DOHH2 (cell line): Measurements from ENCODE around the gene CCL16.
A peak's percentile ranks its signal among the peaks of the same experiment; 100 is the strongest.

Experiments used
- H3F3A ChIP-seq: fragments of 200-600 bp; sonication (generic), shearing (Covaris generic); 2 replicates; pipeline ENCODE4 v1.6.0; 2016; ENCODE audit warnings: antibody characterized with exemption, mild to moderate bottlenecking; ENCODE audit not compliant: control insufficient read depth, insufficient read depth
- H3K27ac ChIP-seq: fragments of 200-600 bp; sonication (generic); 2 replicates; pipeline ENCODE4 v1.5.1; 2014; ENCODE audit warnings: low read depth, mild to moderate bottlenecking, low read length, moderate library complexity
- H3K27me3 ChIP-seq: fragments of 200-600 bp; sonication (generic); 2 replicates; pipeline ENCODE4 v1.6.1; 2014; ENCODE audit warnings: mild to moderate bottlenecking, low read length, mixed read lengths; ENCODE audit not compliant: control insufficient read depth
- H3K36me3 ChIP-seq: fragments of 200-600 bp; sonication (generic); 2 replicates; pipeline ENCODE4 v1.6.1; 2014; ENCODE audit warnings: mild to moderate bottlenecking, low read length, moderate library complexity, mixed read lengths; ENCODE audit not compliant: control insufficient read depth
- H3K4me1 ChIP-seq: fragments of 200-600 bp; sonication (generic); 2 replicates; pipeline ENCODE4 v1.6.1; 2014; ENCODE audit warnings: mild to moderate bottlenecking, low read length, mixed read lengths; ENCODE audit not compliant: control insufficient read depth
- H3K4me2 ChIP-seq: fragments of 200-600 bp; sonication (generic); 2 replicates; pipeline ENCODE4 v1.6.0; 2014; ENCODE audit warnings: mild to moderate bottlenecking, low read length, moderate library complexity
- H3K4me3 ChIP-seq: fragments of 200-600 bp; sonication (generic); 2 replicates; pipeline ENCODE4 v1.5.1; 2014; ENCODE audit warnings: mild to moderate bottlenecking, low read length, mixed read lengths
- H3K79me2 ChIP-seq: fragments of 200-600 bp; sonication (generic); 2 replicates; pipeline ENCODE4 v1.6.1; 2014; ENCODE audit warnings: mild to moderate bottlenecking, low read length, mixed read lengths; ENCODE audit not compliant: control insufficient read depth
- H3K9me2 ChIP-seq: fragments of 200-600 bp; sonication (generic); replicated peaks from 2 replicates; pipeline ENCODE4 v1.6.1; 2014; ENCODE audit warnings: mild to moderate bottlenecking, low read length, mixed read lengths; ENCODE audit not compliant: control insufficient read depth
- H3K9me3 ChIP-seq: fragments of 200-600 bp; sonication (generic); 2 replicates; pipeline ENCODE4 v1.6.1; 2014; ENCODE audit warnings: antibody characterized with exemption, low read length, mixed read lengths; ENCODE audit not compliant: control insufficient read depth, insufficient read depth
- H4K20me1 ChIP-seq: fragments of 200-600 bp; sonication (generic); 2 replicates; pipeline ENCODE4 v1.6.0; 2014; ENCODE audit warnings: low read depth, mild to moderate bottlenecking, antibody characterized with exemption, low read length, moderate library complexity; ENCODE audit not compliant: control insufficient read depth, insufficient read depth
- CTCF ChIP-seq: fragments of 200-600 bp; sonication (generic); IDR thresholded peaks from one replicate; pipeline ENCODE4 v1.5.1; 2014; ENCODE audit warnings: antibody characterized with exemption, mild to moderate bottlenecking, low read depth, low read length; ENCODE audit not compliant: poor library complexity, severe bottlenecking
- EZH2phosphoT487 ChIP-seq: fragments of 200-600 bp; sonication (generic); IDR thresholded peaks from 2 replicates; pipeline ENCODE4 v1.6.1; 2017; ENCODE audit warnings: borderline replicate concordance, mild to moderate bottlenecking, antibody characterized with exemption, low read length, moderate library complexity, mixed read lengths

The CCL16 gene

GRCh38 chr17:35948092-35948491 lies 33.2 kb downstream of the CCL16 start:
- Histone ChIP-seq H3K4me1 (no peaks in the 10 kb centered on the region), H3K9me2 (no peaks in the 10 kb centered on the region), H3F3A (no peaks in the 10 kb centered on the region), H3K27me3 (0 out of 2 replicates have a peak, but pooled peaks cover 5% of the 10 kb centered on the region), H3K27ac (no peak overlapping the region), H4K20me1 (no peaks in the 10 kb centered on the region), H3K79me2 (no peaks in the 10 kb centered on the region), H3K9me3 (no peaks in the 10 kb centered on the region), H3K4me3 (no peak overlapping the region), H3K4me2 (no peak overlapping the region), H3K36me3 (no peaks in the 10 kb centered on the region)
- TF ChIP-seq EZH2phosphoT487 (no peak), CTCF (no peak)

- Histone ChIP-seq H3K4me3 (no peak overlapping the region), H3K27ac (no peak overlapping the region), H3K4me1 (no peaks in the 10 kb centered on the region), H3K27me3 (0 out of 2 replicates have a peak, but pooled peaks cover 5% of the 10 kb centered on the region), H3K36me3 (no peaks in the 10 kb centered on the region), H4K20me1 (no peaks in the 10 kb centered on the region), H3K9me3 (no peaks in the 10 kb centered on the region), H3K79me2 (no peaks in the 10 kb centered on the region), H3F3A (no peaks in the 10 kb centered on the region), H3K4me2 (peak overlapping the region; percentile 31; the same call in 1 of the 2 replicates), H3K9me2 (no peaks in the 10 kb centered on the region)
- TF ChIP-seq EZH2phosphoT487 (no peak), CTCF (peak; percentile 55)
These were observed 34.1 kb downstream of the CCL16 start for GRCh38 chr17:35947156-35947585.

GRCh38 chr17:35944151-35944550 lies 37.1 kb downstream of the CCL16 start:
- no peaks in the 10 kb centered on the region for H3K9me2 ChIP-seq
- H3K4me3 ChIP-seq: no peak overlapping the region
- H3K9me3 ChIP-seq: no peaks in the 10 kb centered on the region
- H3K27ac ChIP-seq: no peak overlapping the region
- H3F3A ChIP-seq: no peaks in the 10 kb centered on the region
- no peaks in the 10 kb centered on the region for H3K4me1 ChIP-seq
- H4K20me1 ChIP-seq: no peaks in the 10 kb centered on the region
- TF ChIP-seq EZH2phosphoT487 (no peak), CTCF (no peak)
- no peaks in the 10 kb centered on the region for H3K79me2 ChIP-seq
- no peaks in the 10 kb centered on the region for H3K36me3 ChIP-seq
- H3K27me3 ChIP-seq: no peaks in the 10 kb centered on the region
- no peak overlapping the region for H3K4me2 ChIP-seq
